UCSD-AML1 (cell line): Measurements from ENCODE around the gene PCSK6.
A peak's percentile ranks its signal among the peaks of the same experiment; 100 is the strongest.

Experiments
- DNase-seq: peaks from one replicate; lab custom pipeline; 2025; ENCODE audit not compliant: unreplicated experiment; lab: John Stamatoyannopoulos, UW

Gene PCSK6

GRCh38 chr15:101499863-101500713 lies 10.6 kb upstream of the PCSK6 start:
- DNase-seq, result peak; percentile 56

DNA sequence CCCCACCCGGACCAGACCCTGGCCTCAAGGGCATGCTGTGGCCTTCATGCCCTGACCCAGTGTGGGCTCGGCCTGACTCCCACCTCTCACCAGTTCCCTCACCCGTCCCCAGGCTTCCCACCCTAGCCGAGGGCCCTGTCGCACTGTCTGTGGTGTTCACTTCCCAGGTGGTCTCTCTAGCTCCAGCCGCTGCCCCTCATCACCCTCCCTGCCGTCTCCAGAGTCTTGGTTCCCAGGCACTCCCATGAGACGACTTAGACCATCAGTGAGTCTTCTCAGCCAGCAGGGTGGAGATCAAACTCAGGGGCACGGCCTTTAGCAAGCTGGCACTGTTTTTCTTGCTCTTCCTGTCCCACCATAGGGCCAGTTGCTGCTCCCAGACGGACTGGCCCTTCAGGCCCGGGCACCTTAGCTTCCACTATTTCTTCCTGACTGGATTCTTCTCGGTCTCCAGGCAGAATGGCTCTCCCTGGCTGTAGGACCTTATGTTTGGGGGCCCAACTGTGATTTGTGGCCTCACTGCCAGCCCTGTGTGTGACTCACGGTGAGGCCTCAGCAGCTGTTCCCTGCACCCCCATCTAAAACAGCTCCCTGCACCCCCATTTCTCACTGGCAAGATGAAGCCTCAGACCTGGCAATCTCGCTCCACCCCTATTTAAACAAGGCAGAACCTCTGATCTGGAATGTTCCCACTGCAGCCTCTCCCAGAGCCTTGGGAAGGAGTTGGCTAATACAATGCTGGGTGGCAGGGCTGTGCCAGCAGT lies 9.4 kb upstream of the PCSK6 start:
- no peak for DNase-seq

DNA sequence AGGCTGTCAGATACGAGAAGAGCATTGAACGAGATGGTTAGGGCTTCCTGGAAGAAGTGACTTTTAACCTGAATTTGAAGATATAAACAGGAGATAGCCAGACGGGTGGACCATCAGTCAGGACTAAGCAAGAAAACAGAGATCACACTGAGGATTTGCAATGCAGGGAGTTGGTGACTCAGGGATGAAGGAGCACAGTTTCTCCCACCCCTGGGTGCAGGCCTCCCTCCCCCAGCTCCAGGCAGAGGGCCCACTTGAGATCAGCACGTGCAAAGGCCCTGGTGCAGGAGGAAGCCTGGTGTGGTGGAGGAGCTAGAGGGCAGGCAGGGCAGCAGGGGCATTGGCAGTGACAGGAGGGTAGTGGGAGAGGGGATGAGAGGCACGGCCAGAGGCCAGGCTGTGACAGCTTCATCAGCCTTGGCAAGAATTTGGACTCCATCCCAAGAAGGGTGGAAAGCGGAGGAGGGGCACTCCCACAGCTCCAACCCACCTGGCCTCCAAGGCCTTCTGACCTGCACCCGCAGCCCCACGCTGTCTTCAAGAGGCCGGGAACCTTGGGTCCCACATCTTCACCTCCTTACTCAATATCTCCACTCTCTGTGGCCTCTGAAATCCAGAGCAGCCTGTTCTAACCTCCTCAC lies 8.7 kb upstream of the PCSK6 start:
- DNase-seq, result no peak

- DNase-seq, result no peak
These were observed 8.1 kb upstream of the PCSK6 start for GRCh38 chr15:101497484-101498034.

DNA sequence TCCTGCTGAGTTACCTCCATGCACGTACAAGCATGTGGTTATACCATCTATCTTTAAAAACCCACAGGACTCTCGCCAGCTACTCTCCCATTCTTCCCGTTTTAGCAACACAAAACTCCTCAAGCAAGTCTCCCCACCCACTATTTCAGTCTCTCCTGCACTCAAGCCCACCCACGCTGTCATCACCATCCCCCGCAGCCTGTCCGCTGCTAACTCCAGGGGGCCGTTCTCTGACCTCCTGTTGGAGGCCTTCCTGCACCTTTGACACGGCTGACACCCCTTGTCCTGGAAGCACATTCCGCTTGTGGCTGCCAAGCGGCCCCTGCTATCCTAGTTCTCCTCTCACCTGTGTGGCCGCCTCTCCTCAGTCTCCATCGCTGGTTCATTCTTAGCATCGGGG lies 7.5 kb upstream of the PCSK6 start:
- DNase-seq, result no peak

GRCh38 chr15:101496198-101496986 lies 6.9 kb upstream of the PCSK6 start:
- no peak for DNase-seq

DNA sequence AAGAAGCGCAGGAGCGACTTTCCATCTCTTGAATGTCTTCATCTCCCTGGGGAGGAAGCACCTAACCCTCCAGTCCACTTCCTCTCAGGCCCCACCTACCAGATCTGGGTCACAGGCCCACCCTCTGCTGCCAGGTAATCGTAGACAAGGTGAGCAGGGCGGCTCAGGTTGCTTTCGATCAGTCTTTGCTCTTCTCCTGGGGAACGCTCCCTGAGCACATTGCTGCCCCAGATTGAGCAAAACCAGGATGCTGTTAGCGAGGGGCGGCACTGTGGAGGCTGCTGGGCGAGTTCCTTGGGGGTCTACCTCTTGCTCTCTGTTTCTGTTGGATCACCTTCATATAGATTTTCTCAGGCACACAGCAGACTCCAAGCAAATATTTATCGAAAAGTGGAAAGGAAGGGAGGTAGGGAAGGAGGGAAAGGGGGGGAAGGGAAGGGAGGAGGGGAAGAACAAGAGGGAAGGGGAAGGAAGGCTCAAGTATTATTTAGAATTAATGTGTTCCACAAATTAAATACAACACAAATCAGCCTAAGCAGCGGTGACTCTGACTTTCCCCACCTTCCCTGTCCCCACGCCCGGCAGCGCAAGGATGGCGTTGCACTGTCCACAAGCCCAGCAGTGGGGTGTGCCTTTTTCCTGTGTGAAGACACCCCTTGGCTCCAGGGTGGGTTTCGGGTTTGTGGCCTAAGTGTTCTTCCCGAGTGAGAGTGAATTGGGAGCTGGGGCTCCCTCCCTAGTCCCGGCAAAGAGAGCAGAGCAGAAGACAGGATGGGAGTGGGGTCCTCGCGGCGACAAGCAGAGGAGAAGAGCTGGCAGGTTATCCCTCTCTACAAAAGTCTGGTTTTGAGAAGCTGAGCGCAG lies 6.1 kb upstream of the PCSK6 start:
- no peak for DNase-seq

DNA sequence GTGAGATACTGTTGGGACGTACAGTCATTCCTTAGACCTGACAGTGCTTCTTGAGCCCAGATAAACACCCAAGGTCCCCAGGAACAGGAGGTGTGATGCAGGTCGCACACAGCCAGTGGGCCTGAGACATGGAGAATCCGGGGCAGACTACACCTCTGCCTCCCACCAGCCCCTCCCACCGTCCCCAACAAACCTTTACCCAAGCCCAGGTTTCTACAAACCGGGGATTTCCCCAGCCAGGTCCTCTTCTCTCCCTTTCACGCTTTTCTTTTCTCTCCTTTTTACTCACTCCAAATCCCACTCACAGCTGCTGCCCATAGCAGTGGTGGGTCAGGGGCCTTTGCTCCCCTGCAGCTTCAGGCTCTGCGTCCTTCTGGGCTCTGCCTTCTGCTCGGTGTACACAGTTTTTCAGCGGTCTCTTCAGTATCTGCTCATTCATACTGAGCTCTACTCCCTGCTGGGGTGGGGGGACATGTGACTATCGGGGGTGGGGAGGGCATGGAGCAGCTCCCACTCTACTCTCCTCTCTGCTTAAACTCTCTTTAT lies 4.8 kb upstream of the PCSK6 start:
- no peak for DNase-seq

GRCh38 chr15:101492766-101493692 lies 3.5 kb upstream of the PCSK6 start:
- DNase-seq, result no peak

- no peak for DNase-seq
These were observed 2.5 kb upstream of the PCSK6 start for GRCh38 chr15:101491734-101492640.

GRCh38 chr15:101490922-101491733 lies 1.6 kb upstream of the PCSK6 start:
- no peak for DNase-seq

- no peak for DNase-seq
These were observed 943 bp upstream of the PCSK6 start for GRCh38 chr15:101490408-101490891.

DNA sequence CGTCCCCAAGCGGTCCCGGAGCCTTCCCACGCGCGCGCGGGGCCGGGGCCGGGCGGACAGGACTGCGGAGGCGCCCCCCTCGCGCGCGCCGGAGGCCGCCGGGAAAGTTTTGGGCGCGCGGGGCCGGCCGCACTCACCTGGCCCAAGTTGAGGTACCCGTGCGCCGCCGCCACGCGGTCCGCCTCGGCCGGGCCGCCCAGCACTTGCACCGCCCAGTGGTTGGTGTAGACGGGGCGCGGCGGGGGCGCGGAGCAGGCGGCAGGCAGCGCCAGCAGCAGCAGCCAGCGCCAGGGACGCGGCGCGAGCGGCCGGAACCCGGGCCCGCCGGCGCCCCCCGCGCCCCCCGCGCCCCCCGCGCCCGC lies 289 bp downstream of the PCSK6 start:
- DNase-seq, result peak; percentile 53

- no peak for DNase-seq
These were observed 975 bp downstream of the PCSK6 start for GRCh38 chr15:101488300-101489164.

- no peak for DNase-seq
These were observed 2.6 kb downstream of the PCSK6 start for GRCh38 chr15:101486696-101487459.
